ENCODE data around the gene GLP1R.

The GLP1R gene

GRCh38 chr6:39086294-39086693 lies 37.7 kb downstream of the GLP1R start:
- peak; percentile 9 for DNase-seq (ENCODE audit: low read depth)

GRCh38 chr6:39086711-39087110 lies 38.1 kb downstream of the GLP1R start:
- DNase-seq (ENCODE audit: low read depth), result no peak

GRCh38 chr6:39087197-39087596 lies 38.6 kb downstream of the GLP1R start:
- DNase-seq (ENCODE audit: low read depth), result no peak

- no peak for DNase-seq (ENCODE audit: low read depth)
Observed at GRCh38 chr6:39088331-39088730, 39.8 kb downstream of the GLP1R start.

GRCh38 chr6:39090036-39090435 lies 41.5 kb downstream of the GLP1R start:
- no peak for DNase-seq (ENCODE audit: low read depth)

DNA sequence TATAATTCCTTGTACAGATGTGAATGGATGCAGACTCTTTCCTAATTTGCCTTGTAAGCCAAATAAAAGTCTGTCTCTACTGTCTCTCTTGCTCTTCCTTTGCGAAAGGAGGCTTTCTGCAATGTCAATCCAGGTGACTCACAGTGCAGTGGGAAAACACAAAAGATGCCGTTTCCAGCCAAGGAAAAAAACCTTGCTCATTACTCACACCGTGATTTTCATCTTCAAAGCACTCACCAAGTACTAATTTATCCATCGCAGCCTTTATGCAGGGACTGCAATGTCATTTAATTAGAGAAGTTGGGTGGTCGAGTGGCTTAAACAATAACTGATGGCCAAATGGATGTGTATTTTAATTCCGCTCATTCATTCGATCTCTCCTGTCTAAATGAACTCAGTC lies 42.6 kb downstream of the GLP1R start:
- DNase-seq (ENCODE audit: low read depth), result no peak

DNA sequence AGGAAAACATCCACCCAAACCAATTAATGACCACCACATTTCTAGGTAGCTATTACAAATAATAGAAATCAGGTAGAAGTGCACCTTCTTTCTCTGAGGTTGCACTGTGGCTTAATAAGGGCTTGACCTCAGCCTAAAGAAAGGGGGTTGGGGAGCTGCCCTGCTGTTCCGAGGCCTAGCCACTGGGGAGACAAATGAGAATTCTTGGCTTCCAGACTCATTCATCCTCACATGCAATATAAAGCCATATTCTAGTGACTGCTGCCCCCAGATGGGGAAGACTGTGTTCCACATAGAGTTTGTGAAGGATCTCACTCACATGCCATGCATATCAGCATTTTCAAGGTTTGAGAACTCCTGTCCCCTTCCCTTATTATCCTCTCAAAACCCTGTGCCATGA lies 43.5 kb downstream of the GLP1R start:
- DNase-seq (ENCODE audit: low read depth), result no peak

DNA sequence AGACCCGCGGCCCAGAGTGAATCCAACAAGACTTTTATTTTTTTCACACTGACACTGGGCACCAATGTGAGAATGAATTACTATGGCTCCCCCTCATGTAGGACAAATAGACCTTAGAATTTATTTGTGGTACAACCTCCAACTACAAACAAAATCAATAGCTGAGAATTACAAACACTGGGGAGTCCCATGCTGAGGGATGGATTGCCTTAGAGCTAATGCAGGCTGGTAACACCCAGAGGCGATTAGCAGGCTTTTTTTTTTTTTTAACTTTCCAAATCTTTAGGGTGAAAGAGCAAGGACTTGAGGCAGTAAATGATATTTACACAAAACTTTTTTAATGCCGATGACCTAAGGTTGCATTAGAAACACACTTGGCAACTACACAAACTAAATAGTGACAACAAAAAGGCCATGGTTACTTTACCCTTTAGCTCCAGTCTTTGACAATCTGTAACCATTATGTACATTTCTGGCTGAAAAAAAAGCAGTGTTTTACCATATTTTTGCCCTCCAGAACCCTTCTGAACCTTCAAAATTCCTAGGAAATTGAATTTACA lies 44.6 kb downstream of the GLP1R start:
- DNase-seq (ENCODE audit: low read depth), result no peak

DNA sequence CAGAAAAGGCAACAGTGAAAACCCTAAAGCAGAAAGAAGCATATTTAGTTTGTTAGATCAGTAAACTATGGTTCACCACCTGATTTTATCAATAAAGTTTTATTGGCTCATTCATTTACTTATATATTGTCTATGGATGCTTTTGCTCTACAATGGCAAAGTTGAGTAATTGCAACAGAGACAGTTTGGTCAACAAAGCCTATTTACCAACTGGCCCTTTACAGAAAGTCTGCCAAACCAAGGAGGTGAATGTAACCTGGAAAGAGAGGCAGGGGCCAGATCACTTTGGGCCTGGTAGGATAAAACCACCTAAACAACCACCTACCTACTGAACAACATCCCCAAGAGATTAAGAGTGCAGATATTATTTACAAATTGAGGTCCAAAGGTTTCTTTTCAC lies 47.0 kb downstream of the GLP1R start:
- DNase-seq (ENCODE audit: low read depth), result no peak

GRCh38 chr6:39100358-39100757 lies 51.8 kb downstream of the GLP1R start:
- DNase-seq (ENCODE audit: low read depth), result no peak

DNA sequence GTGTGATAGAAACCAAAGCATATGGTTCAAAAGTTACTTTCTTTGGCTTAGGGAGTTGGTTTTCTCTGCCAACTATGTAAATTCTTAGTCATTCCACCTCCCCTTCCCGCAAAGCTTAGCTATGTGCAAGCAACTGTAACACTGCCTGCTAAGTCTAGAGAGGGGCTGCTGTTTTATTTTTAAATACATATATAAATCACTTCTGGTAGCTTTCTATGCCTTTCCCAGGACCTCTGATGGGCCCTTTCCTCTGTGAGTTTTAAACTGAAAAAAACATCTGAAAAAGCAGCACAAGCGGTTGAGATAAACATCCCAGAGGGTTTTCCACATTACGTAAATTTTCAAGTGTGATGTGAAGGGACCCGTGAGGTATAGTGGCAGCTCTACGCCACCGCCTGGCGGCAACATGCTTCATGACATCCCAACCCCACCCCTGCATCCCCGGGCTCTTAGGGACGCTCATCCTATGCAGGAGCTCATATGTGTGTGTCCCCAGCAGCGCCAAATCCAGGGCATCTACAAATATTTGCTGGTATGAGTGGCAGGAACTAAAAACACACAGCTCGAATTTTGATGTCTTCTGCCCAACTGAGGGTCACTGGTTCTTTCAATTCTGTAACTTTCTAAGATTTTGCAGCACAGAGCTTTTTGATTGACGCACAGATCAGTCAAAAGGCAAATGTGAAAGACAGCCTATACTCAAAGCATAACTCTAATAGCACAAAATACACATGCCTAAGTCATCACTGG lies 53.7 kb downstream of the GLP1R start:
- DNase-seq (ENCODE audit: low read depth), result no peak

GRCh38 chr6:39102821-39103136 lies 54.2 kb downstream of the GLP1R start:
- DNase-seq (ENCODE audit: low read depth), result no peak

- no peak for DNase-seq (ENCODE audit: low read depth)
Observed at GRCh38 chr6:39104528-39104927, 55.9 kb downstream of the GLP1R start.

- no peak for DNase-seq (ENCODE audit: low read depth)
Observed at GRCh38 chr6:39107034-39107433, 58.5 kb downstream of the GLP1R start.

GRCh38 chr6:39107641-39108040 lies 59.1 kb downstream of the GLP1R start:
- DNase-seq (ENCODE audit: low read depth), result no peak

DNA sequence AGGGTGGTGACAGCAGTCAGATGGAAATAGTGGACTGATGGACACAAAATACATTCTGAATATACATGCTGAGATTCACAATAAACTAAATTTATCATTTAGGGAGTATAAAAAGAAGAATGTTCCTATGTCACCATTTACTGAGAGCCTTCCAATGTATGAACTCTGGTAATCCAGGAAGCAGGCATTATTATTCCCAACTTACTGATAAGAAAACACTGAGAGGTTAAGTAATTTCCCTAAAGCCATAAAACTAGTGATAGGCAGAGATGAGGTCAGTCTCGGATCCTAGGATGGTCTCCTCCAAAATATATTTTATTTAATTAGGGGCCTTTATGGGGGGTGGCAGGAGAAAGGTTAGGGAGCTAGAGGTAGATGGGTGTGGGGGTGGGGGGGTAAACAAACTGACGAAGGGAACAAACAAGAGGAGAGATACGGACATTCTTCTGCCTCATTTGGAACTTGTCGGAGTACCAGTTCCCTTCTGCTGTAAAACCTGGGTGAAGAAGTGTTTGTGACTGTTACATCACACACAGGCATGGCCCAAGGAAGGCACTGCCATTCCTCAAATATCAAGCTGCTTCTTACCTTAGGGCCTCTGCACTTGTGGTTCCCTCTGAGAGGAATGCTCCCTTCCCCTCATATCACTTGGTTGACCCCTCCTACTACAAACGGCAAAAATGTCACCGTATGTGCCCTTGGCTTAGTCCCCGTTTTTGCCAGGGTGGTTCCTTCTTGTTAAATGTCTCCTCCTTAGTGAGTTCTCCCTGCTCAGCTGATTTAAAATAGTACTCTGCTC lies 59.7 kb downstream of the GLP1R start:
- DNase-seq (ENCODE audit: low read depth), result no peak

DNA sequence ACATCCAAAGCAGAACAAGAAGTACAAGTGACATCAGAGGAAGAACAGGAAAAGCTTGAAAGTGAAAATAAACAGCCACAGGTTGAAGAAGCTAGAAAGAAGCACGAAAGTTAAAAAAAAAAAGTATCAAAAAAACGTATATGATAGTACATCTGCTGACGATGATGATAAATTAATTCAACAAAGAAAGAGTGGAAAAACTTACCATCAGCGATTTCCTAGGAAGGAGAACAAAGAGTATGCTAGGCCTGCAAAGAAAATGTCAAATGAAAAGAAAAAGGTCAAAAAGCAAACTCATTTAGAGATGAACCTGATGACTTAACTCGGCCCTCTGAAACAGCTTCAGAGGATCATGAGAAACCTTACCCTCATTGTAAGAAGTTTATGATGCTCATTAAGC lies 62.7 kb downstream of the GLP1R start:
- DNase-seq (ENCODE audit: low read depth), result no peak

GRCh38 chr6:39113788-39114187 lies 65.2 kb downstream of the GLP1R start:
- DNase-seq (ENCODE audit: low read depth), result no peak

DNA sequence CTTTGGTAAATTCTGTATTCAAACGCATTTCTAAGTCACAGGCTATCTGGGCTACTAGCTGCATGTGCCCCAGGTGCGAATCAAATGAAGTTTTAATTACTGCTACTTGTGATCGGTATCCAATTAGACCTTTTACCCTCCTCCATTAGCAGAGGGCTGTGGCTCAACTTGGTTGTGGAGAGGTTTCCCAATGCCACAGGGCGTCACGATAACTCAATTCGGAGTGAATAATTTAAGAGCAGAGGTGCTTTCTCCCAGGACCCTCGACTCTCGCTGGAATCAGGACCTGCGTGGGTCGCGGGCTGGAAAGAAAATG lies 65.8 kb downstream of the GLP1R start:
- peak; percentile 2 for DNase-seq (ENCODE audit: low read depth)

DNA sequence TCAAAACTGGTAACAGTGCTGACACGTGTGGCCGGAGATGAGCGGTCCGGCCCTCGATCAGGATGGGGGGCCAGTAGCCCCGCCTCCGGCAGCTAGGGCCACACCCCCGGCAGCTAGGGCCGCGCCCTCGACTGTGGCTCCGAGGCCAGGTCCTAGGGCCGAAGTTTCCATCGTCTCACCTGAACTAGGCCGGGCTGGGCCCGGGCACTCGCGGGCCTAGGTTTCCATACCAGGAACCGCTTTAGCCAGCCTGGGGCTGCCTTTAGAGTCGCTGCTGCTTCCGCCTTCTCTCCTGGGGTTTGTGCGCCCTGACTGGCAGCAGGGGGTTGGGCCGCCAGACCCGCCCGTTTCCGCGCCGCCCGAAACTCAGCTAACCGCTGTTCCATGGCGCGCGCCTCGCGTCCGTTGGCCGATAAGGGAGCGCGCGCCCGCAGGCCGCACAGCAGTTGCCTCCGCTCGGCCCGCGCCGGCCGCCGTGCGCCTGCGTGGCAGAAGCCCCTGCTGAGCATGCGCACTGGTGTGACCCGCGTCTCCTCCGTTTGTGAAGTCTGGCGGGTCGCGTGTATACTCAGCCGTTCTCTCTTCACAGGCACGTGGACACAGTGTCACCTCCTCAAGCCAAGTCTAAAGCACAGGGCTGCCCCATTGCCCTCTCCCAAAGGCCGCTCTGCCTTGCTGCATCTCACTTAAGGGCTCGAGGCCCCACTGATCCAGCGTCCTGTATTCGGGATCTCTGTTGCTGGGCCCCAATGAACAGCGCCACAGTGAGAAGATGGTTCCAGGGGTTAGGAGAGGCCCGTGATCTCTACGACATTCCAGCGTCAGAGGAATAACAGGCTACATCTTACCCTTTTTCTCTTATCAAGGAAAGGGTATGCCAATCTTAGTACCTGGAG lies 66.4 kb downstream of the GLP1R start, which contains the start of gene SAYSD1:
TSS of gene SAYSD1 (minus strand) at position 483 of the 896 bp plus-strand sequence. CDS start at position 386, 97 bp downstream.
- DNase-seq (ENCODE audit: low read depth), result peak; percentile 89

- no peak for DNase-seq (ENCODE audit: low read depth)
Observed at GRCh38 chr6:39118921-39119320, 70.3 kb downstream of the GLP1R start.

DNA sequence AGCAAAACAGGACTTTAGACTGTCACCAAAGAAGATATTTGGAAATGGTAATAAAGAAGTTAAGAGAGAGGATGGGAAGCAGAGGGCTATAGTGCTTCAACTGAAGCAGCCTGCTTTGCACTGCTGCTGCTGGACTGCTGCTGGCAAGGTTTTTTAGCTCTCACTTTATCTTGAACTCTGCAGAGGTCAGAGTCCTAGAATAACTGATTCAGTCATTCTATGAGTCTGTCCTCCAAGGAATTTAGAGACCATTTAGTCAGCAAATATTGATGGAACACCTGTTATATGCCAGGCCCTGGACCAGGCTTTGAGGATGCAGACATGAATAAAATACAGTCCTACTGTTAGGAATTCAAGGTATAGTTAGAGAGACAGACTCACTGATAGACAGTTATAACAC lies 75.5 kb downstream of the GLP1R start:
- no peak for DNase-seq (ENCODE audit: low read depth)

All from stimulated activated CD8-positive, alpha-beta memory T cell treated with anti-CD3 and anti-CD28 coated beads, Interleukin-4, amount 100 ng/mL, for 24 hours (primary cell).